GM19239 (cell line): Measurements from ENCODE around the gene HLA-F.

ENCODE experiments used
- DNase-seq: peaks from one replicate; pipeline ENCODE4 v3.0.0; 2011; ENCODE audit warnings: low spot score; ENCODE audit not compliant: insufficient read length
- FAIRE-seq: peaks from 2 replicates; lab custom pipeline; 2011; peaks lifted over from hg19 to GRCh38; lab: Jason Lieb, UNC

Gene HLA-F

GRCh38 chr6:29742127-29742526 is 18.9 kb downstream of the HLA-F start:
- FAIRE-seq (no peak), DNase-seq (no peak)

DNA sequence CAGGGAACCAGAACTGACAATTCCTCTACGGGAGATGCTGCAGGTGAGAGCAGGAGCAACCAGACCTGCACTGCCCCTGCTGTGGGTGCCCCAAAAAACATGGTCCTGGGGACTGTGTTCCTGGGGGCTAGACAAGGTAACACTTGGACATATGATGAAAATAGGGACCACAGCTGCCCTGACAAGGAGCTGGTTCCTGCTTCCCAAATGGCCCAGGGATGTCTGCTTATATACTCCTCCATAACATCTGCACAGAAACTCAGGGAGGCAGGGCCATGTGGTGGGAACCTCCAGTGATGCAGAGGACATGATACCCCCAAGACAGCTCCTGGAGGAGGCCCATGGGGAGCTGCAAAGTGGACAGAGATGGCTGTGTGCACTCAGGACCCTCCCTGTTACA is 19.8 kb downstream of the HLA-F start:
- FAIRE-seq, result no peak

DNA sequence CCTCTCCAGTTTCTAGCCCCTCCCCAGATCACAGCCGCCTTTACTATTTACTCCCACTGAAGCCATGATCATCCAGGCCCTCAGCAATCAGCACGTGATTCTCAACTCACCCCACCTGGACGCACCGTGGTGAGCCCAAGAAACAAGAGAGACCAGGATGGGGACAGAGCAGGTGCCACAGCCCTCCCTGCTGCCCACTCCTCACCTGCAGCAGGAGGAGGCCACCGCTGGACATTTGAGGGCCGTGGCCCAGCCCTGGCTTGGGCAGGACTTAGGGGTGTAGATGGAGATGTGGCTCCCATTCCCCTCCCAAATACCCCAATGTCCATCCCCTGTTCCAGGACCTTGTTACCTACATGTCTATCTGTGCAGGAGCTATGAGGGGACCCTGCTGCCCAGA is 20.3 kb downstream of the HLA-F start:
- DNase-seq, result no peak
- FAIRE-seq, result no peak

More for the DNA sequence above, 19.8 kb downstream of the HLA-F start:
- no peak for DNase-seq

GRCh38 chr6:29744131-29744530 is 20.9 kb downstream of the HLA-F start:
- no peak for FAIRE-seq
- DNase-seq, result no peak

DNA sequence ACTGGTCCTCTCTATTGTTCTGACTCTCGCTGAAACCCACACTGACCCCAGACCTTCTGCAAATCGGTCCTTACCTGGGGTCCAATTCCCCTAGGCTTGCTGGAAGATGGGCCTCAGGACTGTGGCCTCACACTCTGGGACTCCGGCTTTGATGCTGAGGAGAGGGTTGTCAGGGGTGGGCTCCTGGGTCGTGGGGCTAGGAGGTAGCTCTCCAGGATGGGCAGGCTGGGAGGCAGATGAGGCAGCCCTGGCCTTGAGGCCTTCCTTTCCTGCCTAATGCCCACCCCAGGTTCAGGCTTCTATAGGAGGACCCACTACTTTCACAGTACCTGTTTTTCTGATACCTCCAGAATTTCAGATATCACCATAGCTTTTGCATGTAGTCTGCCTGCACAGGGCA is 21.4 kb downstream of the HLA-F start:
- no peak for FAIRE-seq

GRCh38 chr6:29745386-29745785 is 22.2 kb downstream of the HLA-F start:
- DNase-seq (no peak), FAIRE-seq (no peak)

More for the DNA sequence above, 21.4 kb downstream of the HLA-F start:
- DNase-seq, result no peak

DNA sequence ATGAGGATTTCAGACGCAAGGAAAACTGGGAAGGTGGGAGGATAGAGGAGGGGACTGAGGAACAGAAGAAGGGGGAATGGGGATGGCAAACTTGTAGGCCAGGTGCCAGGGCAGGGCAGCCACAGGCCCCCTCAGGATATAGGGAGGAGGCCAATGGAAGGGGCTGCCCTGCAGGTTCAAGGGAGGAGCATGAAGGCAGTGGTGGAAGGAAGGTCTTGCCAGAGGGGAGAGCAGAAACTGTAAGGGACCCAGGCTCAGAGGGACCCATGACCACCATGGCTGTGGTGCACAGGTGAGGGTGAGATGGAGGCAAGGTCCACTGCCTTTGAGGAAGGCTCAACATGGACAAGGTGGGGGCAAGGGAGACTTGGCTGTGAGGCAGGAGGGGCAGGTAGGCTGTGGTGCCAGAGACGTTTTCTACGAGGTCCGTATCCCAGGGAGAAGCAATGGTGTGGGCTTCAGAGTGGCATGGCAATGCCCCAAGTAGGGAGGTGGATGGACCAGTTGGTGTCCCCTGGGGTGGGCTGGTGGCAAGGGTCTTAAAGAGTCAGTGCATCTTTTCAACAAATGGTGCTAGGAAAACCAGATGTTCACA is 22.7 kb downstream of the HLA-F start:
- no peak for DNase-seq
- FAIRE-seq, result no peak

- no peak for FAIRE-seq
Measured at GRCh38 chr6:29746846-29747687, 23.8 kb downstream of the HLA-F start.

DNA sequence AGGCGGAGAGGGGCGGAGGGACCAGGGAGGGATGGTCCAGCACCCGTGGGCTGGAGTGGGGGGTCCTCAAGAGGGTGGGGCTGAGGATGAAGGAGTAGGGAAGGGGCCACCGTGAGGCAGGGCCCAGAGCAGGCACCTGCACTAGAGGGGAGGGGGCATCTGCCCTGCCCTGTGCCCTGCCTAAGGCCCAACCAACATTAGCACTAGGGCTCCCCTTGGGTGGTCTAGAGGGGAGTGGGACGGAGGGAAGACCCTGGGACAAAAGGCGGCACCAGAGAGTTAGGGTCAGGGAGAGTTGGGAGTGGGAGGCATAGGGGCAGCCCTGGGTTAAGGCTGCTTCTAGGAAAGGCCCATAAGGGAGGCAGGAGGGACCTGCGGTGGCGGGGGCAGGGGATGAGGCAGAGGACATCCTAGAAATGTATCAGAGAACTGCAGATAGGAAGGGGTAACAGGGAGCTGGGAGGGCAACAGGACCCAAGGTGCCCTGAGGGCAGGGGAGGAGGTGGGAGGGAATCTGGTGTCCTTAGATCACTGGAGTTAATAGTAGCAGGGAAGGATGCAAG is 24.5 kb downstream of the HLA-F start:
- FAIRE-seq, result no peak
- no peak for DNase-seq

More at GRCh38 chr6:29746846-29747687, 23.8 kb downstream of the HLA-F start:
- DNase-seq, result no peak

DNA sequence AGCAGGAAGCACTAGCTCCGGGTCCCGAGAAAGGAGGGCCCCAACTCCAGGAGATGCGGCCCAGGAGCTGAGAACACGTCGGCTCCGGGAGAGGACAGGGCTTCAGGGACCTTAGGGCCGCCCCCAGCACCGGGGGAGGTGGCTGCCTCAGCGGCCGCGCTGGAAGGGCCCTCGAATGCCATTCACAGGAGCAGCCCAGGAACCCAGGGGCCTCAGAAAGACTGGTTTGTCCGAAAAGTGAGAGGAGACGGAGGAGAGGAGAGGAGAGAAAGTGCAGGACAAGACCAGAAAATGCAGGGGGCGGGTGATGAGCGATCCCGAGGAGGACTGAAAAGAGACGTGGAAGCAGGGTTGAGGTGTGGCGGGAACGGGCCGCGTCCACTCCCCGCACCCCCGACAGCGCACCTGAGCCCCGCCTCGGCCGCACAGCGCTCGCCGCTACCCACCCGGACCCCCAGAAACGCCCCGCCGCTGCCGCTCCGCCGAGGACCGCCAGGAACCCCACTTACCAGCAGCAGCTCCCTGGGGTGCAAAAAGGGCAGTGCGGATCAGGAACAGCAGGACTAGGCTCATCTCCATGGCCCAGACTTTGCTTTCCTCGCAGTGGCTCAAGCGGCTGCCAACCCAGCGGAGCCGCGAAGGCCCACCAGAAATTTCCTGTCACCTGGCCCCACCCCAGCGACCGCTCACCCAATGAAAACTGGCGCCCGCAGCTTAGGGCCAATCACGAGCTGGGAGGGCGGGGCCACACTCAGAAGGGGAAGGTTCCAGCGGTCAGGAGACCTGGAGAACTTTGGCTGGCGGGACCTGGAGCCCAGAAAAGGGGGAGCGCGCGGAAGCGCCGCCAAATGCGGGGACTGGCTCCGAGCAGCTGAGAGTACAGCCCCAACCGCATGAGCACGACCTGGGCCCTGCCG is 25.4 kb downstream of the HLA-F start:
- FAIRE-seq (peak; percentile 89), DNase-seq (peak; percentile 89)

DNA sequence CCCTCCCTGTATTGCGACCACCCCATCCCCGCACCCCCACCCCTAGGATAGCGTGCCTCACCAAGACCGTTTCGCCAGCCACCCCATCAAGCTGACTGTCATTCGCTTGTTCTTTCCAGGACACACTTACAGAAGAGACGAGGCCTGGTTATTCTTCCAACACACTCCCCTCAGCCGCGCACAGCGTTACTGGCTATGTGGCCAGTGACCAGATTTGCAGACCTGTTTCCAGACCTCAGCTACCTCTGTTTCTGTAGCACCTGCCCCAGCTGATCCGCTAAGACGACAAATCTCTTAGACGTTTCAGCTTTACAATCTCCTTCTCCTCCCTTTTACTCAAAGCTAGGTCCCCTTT is 26.1 kb downstream of the HLA-F start:
- FAIRE-seq, result peak; percentile 58

DNA sequence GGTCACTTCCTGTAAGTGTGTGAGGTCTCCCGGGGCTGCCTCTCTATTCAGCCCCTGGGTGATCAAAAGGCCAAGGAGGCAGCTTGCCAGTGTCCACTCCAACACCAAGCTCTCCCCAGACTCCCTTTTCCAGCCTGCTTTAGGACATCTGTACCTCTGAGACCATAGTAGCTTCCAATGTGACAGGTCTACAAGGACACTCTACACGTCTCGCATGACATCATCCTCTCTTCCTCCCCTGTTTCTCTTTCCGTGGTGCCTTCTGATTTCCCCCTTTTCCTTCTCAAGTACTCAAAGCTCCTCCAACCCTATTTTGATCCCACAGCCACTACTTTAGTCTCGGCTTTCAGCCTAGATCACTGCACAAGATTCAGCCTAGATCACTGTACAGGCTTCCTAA is 26.4 kb downstream of the HLA-F start:
- no peak for FAIRE-seq
- DNase-seq, result no peak

More for the DNA sequence above, 26.1 kb downstream of the HLA-F start:
- no peak for DNase-seq

GRCh38 chr6:29750709-29751108 is 27.5 kb downstream of the HLA-F start:
- no peak for DNase-seq
- FAIRE-seq, result no peak

DNA sequence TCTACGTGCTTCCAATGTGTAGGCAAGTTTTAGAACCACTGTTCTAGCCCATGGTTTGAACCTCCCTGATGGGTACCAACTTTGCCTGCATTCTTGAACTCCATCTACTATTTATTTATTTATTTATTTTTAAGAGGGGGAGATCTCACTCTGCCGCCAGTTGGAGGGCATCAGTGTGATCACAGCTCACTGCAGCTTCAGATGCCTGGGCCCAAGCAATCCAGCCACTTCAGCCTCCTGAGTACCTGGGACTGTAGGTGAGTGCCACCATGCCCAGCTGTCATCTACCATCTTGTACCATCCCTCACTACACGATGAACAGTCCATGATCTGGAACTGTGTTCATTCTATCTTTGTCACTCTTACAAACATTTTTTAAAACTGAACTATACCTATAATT is 28.2 kb downstream of the HLA-F start:
- DNase-seq (no peak), FAIRE-seq (no peak)

GRCh38 chr6:29752451-29753308 is 29.4 kb downstream of the HLA-F start:
- DNase-seq (peak; percentile 70), FAIRE-seq (peak; percentile 87)

GRCh38 chr6:29753309-29753644 is 30.0 kb downstream of the HLA-F start:
- FAIRE-seq (no peak), DNase-seq (no peak)

GRCh38 chr6:29755295-29755871 is 32.1 kb downstream of the HLA-F start:
- FAIRE-seq (no peak), DNase-seq (no peak)

- FAIRE-seq (no peak), DNase-seq (no peak)
Measured at GRCh38 chr6:29757282-29757681, 34.0 kb downstream of the HLA-F start.

- no peak for FAIRE-seq
Measured at GRCh38 chr6:29757701-29758293, 34.6 kb downstream of the HLA-F start.

More at GRCh38 chr6:29757701-29758293, 34.6 kb downstream of the HLA-F start:
- no peak for DNase-seq
